Measurements from ENCODE around the gene ECE2.

Gene ECE2

GRCh38 chr3:184275961-184276910 is at the start of gene ECE2:
Gene ECE2, plus strand, starts transcription at chr3:184276022. Its CDS starts 132 bp downstream, at chr3:184276154.
- DNase-seq, result no peak

- no peak for DNase-seq
These were observed 48.3 kb upstream of the ECE2 start for GRCh38 chr3:184227481-184227935.

- DNase-seq, result no peak
These were observed 47.3 kb upstream of the ECE2 start for GRCh38 chr3:184228376-184229137.

DNA sequence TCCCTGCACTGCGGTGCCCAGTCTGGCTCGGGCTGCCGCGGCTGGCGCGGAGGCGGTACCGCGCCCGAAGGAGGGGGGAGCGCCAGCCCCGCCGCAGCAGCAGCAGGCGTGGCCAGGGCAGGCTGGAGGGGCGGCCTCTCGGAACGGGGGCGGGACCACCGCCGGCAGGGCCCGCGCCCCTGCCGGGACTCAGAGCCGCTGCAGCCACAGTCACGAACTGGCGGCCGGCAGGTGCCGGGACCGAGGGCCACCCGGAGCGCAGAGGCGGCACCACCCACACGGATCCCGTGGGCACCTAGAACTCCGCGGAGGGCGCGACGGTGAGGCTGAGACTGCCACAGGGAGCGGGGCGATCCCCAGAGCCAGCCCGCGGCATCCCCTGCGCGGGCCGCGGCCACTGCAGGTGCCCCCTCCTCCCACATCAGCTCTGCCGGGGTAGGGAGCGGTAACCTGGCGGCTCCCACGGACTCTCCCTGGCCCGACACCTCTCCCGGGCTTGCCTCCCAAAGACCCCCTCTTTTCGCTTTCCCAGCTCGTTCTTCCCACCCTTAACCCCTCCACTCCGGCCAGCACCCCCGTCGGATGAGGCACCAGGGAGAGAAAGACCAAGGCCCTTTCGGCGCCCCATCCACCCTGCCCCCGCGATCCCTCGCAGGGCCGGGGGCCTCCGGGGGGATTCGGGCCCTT is 46.3 kb upstream of the ECE2 start, which contains the start of gene VWA5B2:
VWA5B2 (plus strand) TSS at position 192 of the 687 bp plus-strand sequence. CDS start 944 bp downstream, outside the sequence.
- no peak for DNase-seq

- DNase-seq, result no peak
These were observed 45.7 kb upstream of the ECE2 start for GRCh38 chr3:184230081-184230602.

DNA sequence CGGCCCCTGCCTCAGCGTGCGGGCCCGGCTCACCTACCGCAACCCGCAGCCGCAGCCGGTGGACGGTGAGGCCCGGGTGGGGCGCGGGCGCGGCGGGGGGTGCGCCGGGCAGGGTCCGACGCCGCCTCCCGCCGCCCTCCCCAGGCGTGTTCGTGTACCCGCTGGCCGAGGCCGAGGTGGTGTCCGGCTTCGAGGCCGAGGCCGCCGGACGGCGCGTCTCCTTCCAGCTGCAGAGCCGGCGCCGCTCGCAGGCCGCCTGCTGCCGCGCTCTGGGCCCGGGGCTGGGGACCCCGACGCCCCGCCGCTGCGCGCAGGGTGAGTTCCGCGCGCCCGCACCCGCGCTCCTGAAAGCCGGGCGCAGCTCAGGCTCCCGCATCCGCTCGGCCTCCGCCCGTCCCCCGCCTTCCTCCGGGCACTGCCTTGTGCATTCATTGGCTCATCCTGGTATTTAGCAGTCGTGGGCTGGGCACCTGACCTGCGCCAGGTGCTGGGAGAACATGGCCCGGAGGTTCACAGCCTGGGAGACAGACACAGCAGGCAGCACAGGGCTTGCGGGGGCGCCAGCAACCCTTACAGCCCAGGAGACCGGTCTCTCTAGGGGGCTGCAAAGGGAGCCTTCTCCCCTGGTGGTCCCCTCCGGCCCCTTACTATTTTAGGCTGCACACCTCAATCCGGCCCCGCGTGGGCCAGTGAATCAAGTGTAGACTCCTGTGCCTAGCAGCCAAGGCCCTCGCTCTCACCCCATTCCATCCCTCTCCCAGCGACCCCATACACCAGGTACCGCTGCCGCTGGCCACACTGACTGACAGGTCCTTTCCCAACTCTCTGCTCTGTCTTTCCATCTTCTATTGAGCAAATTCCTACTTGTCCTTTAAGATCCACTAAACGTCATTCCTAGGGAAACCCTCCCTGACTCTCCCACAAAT is 45.0 kb upstream of the ECE2 start:
- no peak for DNase-seq

DNA sequence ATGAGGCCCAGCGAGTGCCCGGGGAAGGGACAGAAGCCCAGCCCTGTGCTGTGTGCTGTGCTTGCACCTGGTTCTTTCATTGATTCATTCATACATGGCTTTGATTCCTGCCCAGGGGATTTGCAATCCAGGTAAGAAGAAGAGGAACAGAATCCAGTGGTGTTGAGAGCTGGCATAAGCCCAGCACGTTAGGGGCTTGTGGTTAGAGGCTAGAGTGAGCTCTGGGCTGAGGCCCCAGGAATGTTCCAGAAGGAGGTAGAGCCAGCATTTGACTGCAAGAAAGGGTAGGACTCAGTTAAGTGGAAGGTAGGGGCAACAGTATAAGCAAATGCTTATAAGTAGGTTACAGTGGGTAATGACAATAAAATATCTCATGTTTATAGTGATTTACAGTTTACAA is 44.2 kb upstream of the ECE2 start:
- DNase-seq, result no peak

GRCh38 chr3:184233127-184233843 is 42.5 kb upstream of the ECE2 start:
- no peak for DNase-seq

- no peak for DNase-seq
These were observed 41.6 kb upstream of the ECE2 start for GRCh38 chr3:184234224-184234623.

- no peak for DNase-seq
These were observed 41.0 kb upstream of the ECE2 start for GRCh38 chr3:184234671-184235380.

DNA sequence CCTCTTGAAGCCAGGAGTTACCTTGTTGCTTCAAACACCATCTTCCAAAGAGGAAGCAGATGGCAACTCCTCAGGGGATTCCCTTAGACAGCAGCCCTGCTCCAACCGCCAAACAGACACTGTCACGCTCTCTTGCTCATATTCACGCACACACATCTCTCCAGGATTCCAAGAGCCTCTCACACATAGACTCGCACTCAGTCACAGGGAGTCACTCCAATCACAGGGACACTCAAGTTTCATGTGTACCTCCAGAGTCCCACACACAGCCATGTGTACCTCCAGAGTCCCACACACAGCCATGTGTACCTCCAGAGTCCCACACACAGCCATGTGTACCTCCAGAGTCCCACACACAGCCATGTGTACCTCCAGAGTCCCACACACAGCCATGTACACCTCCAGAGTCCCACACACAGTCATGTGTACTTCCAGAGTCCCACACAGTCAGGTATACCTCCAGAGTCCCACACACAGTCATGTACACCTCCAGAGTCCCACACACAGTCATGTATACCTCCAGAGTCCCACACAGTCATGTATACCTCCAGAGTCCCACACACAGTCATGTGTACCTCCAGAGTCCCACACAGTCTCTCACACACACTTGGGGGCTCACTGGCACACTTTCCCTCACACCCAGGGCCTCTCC is 40.3 kb upstream of the ECE2 start:
- no peak for DNase-seq

DNA sequence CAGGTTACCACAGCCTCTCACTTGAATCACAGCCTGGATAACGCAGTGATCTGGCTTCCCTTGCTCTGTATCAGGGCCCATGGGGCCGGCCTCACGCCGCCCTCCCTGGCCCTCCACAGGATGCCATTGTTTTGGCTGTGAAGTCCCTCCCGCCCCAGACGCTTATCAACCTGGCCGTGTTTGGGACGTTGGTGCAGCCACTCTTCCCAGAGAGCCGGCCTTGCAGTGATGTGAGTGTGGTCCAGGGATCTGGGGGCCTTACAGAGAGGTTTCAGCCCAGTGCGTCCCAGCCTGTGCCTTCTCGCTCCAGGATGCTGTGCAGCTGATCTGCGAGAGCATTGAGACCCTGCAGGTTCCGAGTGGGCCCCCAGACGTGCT is 39.8 kb upstream of the ECE2 start:
- DNase-seq, result no peak

DNA sequence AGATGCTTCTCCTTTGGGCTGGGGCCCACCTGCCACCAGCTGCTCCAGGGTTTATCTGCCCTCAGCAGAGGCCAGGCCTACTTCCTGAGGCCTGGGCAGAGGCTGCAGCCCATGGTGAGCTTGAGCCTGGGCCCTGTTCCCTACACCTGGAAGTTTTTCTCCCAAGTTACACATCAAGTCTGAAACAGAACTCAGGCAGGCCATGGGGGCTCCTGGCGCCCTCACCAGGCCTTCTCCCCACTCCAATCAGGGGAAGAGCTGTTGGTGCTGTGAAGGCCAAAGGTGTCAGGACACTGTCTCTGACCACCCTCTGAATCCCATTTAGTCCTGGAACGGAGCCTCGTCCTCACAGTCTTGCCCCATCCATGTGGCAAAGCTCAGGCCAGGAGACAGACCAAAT is 39.2 kb upstream of the ECE2 start:
- no peak for DNase-seq

GRCh38 chr3:184237211-184237610 is 38.6 kb upstream of the ECE2 start:
- no peak for DNase-seq

DNA sequence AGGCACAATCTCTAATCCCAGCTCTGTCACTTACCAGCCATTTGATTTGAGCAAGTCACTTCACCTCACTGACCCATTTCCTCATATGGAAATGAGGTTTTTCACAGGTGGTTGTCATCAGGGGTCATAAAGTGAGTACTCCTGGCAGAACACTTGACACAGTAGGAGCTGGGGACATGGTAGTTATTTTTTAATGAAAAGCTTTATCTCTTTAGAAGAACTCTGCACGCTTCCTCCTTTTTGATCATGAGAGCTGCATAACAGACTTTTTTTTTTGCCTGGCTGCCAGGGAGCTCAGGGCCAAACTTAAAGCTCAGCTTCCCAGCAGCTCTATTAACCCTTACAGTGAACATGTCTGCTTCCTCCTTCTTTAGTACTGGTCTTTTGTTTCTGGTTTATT is 38.0 kb upstream of the ECE2 start:
- no peak for DNase-seq

GRCh38 chr3:184238246-184238818 is 37.5 kb upstream of the ECE2 start:
- DNase-seq, result no peak

- no peak for DNase-seq
These were observed 36.6 kb upstream of the ECE2 start for GRCh38 chr3:184239221-184239620.

DNA sequence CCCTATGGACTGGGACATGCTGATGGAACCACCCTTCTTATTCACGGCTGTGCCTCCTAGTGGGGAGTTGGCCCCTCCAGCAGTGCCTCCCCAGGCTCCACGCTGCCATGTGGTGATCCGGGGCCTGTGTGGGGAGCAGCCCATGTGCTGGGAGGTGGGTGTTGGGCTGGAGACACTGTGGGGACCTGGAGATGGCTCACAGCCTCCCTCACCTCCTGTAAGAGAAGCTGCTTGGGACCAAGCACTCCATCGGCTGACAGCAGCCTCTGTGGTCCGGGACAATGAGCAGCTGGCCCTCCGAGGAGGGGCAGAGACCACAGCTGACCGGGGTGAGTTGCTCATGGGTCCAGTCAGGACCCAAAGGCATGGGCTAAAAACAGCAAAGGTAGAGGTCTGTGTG is 36.1 kb upstream of the ECE2 start:
- DNase-seq, result no peak

- DNase-seq, result no peak
These were observed 35.3 kb upstream of the ECE2 start for GRCh38 chr3:184240384-184241140.

Measured in NCI-H1436 treated with DMSO at 0.1 percent for 48 hours (cell line).